Measurements from ENCODE around the gene ZNF546. TPM values are rescaled to one million over a fixed set of nuclear protein-coding genes. Genes with fewer than 3 reads are reported as not detected.
A peak's percentile ranks its signal among the peaks of the same experiment; 100 is the strongest.
"Not testable (repeated sequence)": the region's sequence is repeated elsewhere in the genome, so short reads cannot be mapped to it uniquely, and the experiment has no call there.

The ZNF546 gene
- total and polyA plus RNA-seq, 7 donors: 0.69 to 12.8 (median 6.0) TPM

- Histone ChIP-seq H3K27me3 (no peaks in the 10 kb centered on the region), H3K4me1 (no peaks in the 10 kb centered on the region), H3K9me3 (peaks cover 34 to 74% (median 63%) of the 10 kb centered on the region in 4 donors), H3K27ac (no peak overlapping the region), H3K36me3 (peaks cover 0 to 18% (median 0%) of the 10 kb centered on the region in 4 donors), H3K4me3 (no peak overlapping the region)
- WGBS, 2 donors: 98% methylated on average over 2 of the region's 2 CpGs
- TF ChIP-seq EP300 (IDR thresholded peaks at IDR 0.05) (no peak), POLR2AphosphoS5 (IDR thresholded peaks at IDR 0.05) (no peak), POLR2A (IDR thresholded peaks at IDR 0.05) (no peak), CTCF (IDR thresholded peaks at IDR 0.05) (no peak)
- intact Hi-C loops (cut with DNase I): no loop called here
- DNase-seq: no peak
Measured at GRCh38 chr19:40033989-40034560, 37.2 kb downstream of the ZNF546 start.

- TF ChIP-seq POLR2AphosphoS5 (IDR thresholded peaks at IDR 0.05): no peak
- TF ChIP-seq EP300 (IDR thresholded peaks at IDR 0.05): no peak
- no peak for TF ChIP-seq CTCF (IDR thresholded peaks at IDR 0.05)
- no peak for TF ChIP-seq POLR2A (IDR thresholded peaks at IDR 0.05)
- H3K9me3 ChIP-seq: peaks cover 29 to 58% (median 50%) of the 10 kb centered on the region in 4 donors
- 95 to 97% methylated on average over 4 of the region's 4 CpGs for WGBS, 2 donors
Measured at GRCh38 chr19:40035996-40036395, 39.1 kb downstream of the ZNF546 start.

GRCh38 chr19:40038047-40038446, 41.2 kb downstream of the ZNF546 start:
- WGBS, 2 donors: 95 to 99% methylated on average over 3 of the region's 3 CpGs
- H3K4me1 ChIP-seq; H3K4me3 ChIP-seq; H3K27me3 ChIP-seq; H3K27ac ChIP-seq; intact Hi-C loops (cut with DNase I); DNase-seq: not testable (repeated sequence)
- H3K36me3 ChIP-seq: peaks cover 0 to 15% (median under 1%) of the 10 kb centered on the region in 4 donors
- peaks cover 24 to 42% (median 34%) of the 10 kb centered on the region in 4 donors for H3K9me3 ChIP-seq

More at GRCh38 chr19:40035996-40036395, 39.1 kb downstream of the ZNF546 start:
- Histone ChIP-seq H3K27ac (no peak overlapping the region), H3K27me3 (no peaks in the 10 kb centered on the region), H3K4me3 (no peak overlapping the region), H3K36me3 (peaks cover 0 to 18% (median 0%) of the 10 kb centered on the region in 4 donors), H3K4me1 (no peaks in the 10 kb centered on the region)
- intact Hi-C loops (cut with DNase I): no loop called here
- no peak for DNase-seq

- DNase-seq; H3K4me3 ChIP-seq; intact Hi-C loops (cut with DNase I); H3K27ac ChIP-seq; H3K27me3 ChIP-seq; H3K4me1 ChIP-seq: not testable (repeated sequence)
- H3K36me3 ChIP-seq: peaks cover 18 to 37% (median 32%) of the 10 kb centered on the region in 4 donors
- H3K9me3 ChIP-seq: peaks cover 6 to 17% (median 14%) of the 10 kb centered on the region in 4 donors
- WGBS, 2 donors: 96% methylated on average over 1 of the region's 1 CpG
Measured at GRCh38 chr19:40041718-40042117, 44.9 kb downstream of the ZNF546 start.

- 96 to 99% methylated on average over 2 of the region's 2 CpGs for WGBS, 2 donors
- Histone ChIP-seq H3K27ac (no peak overlapping the region), H3K36me3 (peaks cover 0 to 12% (median 2%) of the 10 kb centered on the region in 4 donors), H3K9me3 (no peaks in the 10 kb centered on the region), H3K4me3 (no peak overlapping the region), H3K4me1 (peaks cover 0 to 28% (median 14%) of the 10 kb centered on the region in 4 donors), H3K27me3 (no peaks in the 10 kb centered on the region)
- intact Hi-C loops (cut with DNase I): no loop called here
- DNase-seq: no peak
- TF ChIP-seq EP300 (IDR thresholded peaks at IDR 0.05): no peak
- no peak for TF ChIP-seq POLR2A (IDR thresholded peaks at IDR 0.05)
- no peak for TF ChIP-seq POLR2AphosphoS5 (IDR thresholded peaks at IDR 0.05)
- TF ChIP-seq CTCF (IDR thresholded peaks at IDR 0.05): no peak
Measured at GRCh38 chr19:40053491-40053890, 56.6 kb downstream of the ZNF546 start.

- 94 to 96% methylated on average over 9 of the region's 9 CpGs for WGBS, 2 donors
- Histone ChIP-seq H3K9me3 (peaks cover 0 to 6% (median 1%) of the 10 kb centered on the region in 4 donors), H3K36me3 (peaks cover 0 to 1% (median under 1%) of the 10 kb centered on the region in 4 donors), H3K27me3 (no peaks in the 10 kb centered on the region), H3K4me1 (peaks cover 0 to 28% (median 14%) of the 10 kb centered on the region in 4 donors), H3K4me3 (peak overlapping the region in 1 of 4 donors; percentile 76), H3K27ac (no peak overlapping the region)
- no peak for DNase-seq
- intact Hi-C loops (cut with DNase I): no loop called here
- TF ChIP-seq CTCF (IDR thresholded peaks at IDR 0.05) (no peak), EP300 (IDR thresholded peaks at IDR 0.05) (no peak), POLR2A (IDR thresholded peaks at IDR 0.05) (no peak), POLR2AphosphoS5 (IDR thresholded peaks at IDR 0.05) (no peak)
Measured at GRCh38 chr19:40054632-40055031, 57.8 kb downstream of the ZNF546 start.

Data from sigmoid colon (tissue), 7 donors.